ENCODE measurements around the gene CATSPERE. TPM values are rescaled to one million over a fixed set of nuclear protein-coding genes. Genes with fewer than 3 reads are reported as not detected.

CATSPERE gene
- total RNA-seq, 2 donors from 2014 or later: 0.32 to 3.9 TPM

- Histone ChIP-seq H3K4me3 (no peak overlapping the region), H3K27ac (peak overlapping the region in 1 of 2 donors; percentile 94), H3K36me3 (no peaks in the 10 kb centered on the region), H3K4me1 (replicated peaks) (no peaks in the 10 kb centered on the region), H3K27me3 (replicated peaks; ENCODE audit: insufficient read depth) (no peaks in the 10 kb centered on the region), H3K9me3 (no peaks in the 10 kb centered on the region)
- DNase-seq (ENCODE audit: low spot score): no peak
- WGBS: 88% methylated on average over 2 of the region's 2 CpGs
- TF ChIP-seq POLR2A (IDR thresholded peaks at IDR 0.05) (no peak), POLR2AphosphoS5 (IDR thresholded peaks at IDR 0.05) (no peak)
- TF ChIP-seq, protein P1, sequence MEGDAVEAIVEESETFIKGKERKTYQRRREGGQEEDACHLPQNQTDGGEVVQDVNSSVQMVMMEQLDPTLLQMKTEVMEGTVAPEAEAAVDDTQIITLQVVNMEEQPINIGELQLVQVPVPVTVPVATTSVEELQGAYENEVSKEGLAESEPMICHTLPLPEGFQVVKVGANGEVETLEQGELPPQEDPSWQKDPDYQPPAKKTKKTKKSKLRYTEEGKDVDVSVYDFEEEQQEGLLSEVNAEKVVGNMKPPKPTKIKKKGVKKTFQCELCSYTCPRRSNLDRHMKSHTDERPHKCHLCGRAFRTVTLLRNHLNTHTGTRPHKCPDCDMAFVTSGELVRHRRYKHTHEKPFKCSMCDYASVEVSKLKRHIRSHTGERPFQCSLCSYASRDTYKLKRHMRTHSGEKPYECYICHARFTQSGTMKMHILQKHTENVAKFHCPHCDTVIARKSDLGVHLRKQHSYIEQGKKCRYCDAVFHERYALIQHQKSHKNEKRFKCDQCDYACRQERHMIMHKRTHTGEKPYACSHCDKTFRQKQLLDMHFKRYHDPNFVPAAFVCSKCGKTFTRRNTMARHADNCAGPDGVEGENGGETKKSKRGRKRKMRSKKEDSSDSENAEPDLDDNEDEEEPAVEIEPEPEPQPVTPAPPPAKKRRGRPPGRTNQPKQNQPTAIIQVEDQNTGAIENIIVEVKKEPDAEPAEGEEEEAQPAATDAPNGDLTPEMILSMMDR (IDR thresholded peaks at IDR 0.05): no peak
- intact Hi-C loops (cut with DNase I): loop anchor here (10.0 kb wide), 1 partner anchor 143 kb away; no protein-coding TSS in a partner anchor
Measured at GRCh38 chr1:244447552-244447951, 13.5 kb upstream of the CATSPERE start.

DNA sequence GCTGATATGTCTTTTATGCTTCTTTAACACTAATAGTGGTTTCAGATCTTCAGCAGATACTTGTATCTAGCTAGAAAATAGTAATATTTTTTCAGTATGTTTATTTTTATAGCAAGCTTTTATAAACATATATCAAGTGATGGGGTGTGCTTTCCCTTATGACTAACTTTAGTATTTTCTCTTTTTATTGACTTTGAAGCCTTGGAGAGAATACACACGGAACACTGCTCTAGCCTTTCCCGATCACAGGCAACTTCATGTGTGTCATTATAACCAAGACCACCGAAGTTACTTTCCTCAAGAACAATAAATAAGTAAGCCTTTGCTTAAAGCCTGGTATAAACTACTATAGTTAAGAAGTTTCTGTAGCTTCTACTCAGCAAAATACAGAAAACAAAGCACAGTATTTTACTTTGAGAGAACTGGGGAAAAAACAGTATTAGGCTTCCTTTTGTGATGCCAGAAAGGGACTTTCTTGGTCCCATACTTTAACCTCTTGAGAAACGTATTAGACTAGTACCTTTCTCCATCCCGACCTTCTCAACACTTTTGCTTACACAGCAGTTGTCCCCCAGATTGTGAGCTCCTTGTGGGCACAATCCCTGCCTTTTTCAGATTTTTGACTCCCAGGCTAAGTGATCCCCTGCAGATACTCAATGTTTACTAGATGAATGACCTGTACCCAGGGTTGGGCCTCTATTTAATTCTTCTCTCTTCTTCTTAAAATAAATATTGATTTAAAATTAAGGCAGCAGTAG is 12.6 kb upstream of the CATSPERE start:
- TF ChIP-seq POLR2A (IDR thresholded peaks at IDR 0.05): no peak
- TF ChIP-seq POLR2AphosphoS5 (IDR thresholded peaks at IDR 0.05): peak; percentile 11
- TF ChIP-seq, protein P1 (IDR thresholded peaks at IDR 0.05): no peak
- Histone ChIP-seq H3K4me3 (no peak overlapping the region), H3K4me1 (replicated peaks) (no peaks in the 10 kb centered on the region), H3K9me3 (no peaks in the 10 kb centered on the region), H3K36me3 (no peaks in the 10 kb centered on the region), H3K27me3 (replicated peaks; ENCODE audit: insufficient read depth) (no peaks in the 10 kb centered on the region), H3K27ac (peak overlapping the region in 1 of 2 donors; percentile 94)
- intact Hi-C loops (cut with DNase I): loop anchor here (10.0 kb wide), 1 partner anchor 144 kb away; no protein-coding TSS in a partner anchor
- 66% methylated on average over 5 of the region's 5 CpGs for WGBS
- DNase-seq (ENCODE audit: low spot score): no peak

DNA sequence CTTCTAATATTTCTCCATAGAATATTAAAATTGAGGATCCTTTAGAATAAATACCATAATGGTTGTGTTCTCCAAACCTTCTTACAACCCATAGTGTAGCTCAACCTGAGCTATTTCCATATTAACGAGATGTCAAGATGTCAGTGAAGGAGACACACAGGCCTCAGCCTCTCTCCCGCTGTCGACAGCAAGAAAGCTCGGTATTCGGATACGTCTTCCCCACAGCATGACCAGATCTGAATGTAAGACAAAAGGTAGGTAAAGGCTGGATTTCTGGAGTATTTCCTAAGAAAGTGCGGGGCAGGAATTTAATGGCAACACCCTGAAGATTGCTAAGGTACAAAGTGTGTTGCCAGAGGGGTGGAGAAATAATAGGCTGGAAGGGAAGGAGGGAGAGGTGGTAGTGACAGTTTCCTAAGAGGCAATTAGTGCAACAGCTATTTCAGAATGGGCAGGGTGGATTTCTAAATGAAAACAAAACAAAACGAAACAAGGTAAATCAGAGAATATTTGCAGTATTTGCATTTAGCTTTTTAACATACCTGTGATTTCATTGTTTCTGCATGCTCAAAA is 11.1 kb upstream of the CATSPERE start:
- intact Hi-C loops (cut with DNase I): loop anchor here (10.0 kb wide), 3 partner anchors 145 to 605 kb away; no protein-coding TSS in a partner anchor
- no peak for DNase-seq (ENCODE audit: low spot score)
- Histone ChIP-seq H3K4me1 (replicated peaks) (no peaks in the 10 kb centered on the region), H3K36me3 (no peaks in the 10 kb centered on the region), H3K9me3 (no peaks in the 10 kb centered on the region), H3K27me3 (replicated peaks; ENCODE audit: insufficient read depth) (no peaks in the 10 kb centered on the region), H3K27ac (peak overlapping the region; percentile 94 to 97), H3K4me3 (peak overlapping the region; percentile 82 to 88)
- WGBS: 68% methylated on average over 8 of the region's 8 CpGs
- no peak for TF ChIP-seq POLR2AphosphoS5 (IDR thresholded peaks at IDR 0.05)
- no peak for TF ChIP-seq POLR2A (IDR thresholded peaks at IDR 0.05)
- TF ChIP-seq, protein P1 (IDR thresholded peaks at IDR 0.05): no peak

DNA sequence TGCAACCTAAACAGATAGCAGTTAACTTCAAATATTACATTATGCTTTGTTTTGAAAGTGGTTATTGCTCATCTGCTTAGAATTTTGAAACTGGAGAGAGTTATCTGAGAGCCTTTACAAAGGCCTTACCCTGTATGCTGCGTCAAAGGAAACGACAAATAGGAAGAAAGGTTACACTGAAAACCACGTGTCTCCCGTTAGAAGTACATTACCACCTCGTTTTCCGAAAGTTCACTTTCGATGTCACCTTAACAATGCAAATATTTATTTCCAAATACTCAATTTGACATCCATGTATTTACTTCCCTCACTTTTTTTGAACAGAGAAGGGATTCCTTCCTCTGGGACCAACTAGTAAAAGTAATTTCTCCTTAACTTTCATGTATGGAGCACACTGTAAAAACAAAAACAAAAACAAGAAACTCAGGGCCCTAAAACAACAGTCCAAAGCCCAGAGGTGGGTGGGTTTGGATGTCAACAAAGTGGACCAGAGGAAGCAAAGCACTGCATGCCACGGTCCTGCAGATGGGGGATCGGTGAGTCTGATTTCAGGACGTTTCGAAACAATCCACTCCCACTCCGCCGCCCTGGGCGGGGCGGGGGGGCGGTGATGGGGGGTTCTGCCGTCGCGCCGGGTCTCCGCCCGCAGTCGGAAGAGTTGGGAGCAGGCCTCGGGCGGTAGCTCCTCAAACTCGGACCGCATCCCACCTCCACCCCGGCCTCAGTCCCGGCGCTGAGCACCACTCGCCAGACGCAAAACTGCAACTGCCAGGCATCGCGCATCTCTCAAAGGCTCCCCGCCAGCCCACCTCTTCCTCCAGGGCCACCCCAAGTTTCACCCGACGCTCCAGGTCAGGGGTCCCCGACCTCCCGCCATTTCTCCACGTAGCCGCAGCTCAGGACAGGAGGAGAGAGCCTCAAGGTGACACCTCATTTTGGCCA is 10.2 kb upstream of the CATSPERE start:
- Histone ChIP-seq H3K27ac (peak overlapping the region; percentile 94 to 97), H3K36me3 (no peaks in the 10 kb centered on the region), H3K4me3 (peak overlapping the region; percentile 82 to 88), H3K4me1 (replicated peaks) (no peaks in the 10 kb centered on the region), H3K9me3 (no peaks in the 10 kb centered on the region), H3K27me3 (replicated peaks; ENCODE audit: insufficient read depth) (no peaks in the 10 kb centered on the region)
- TF ChIP-seq POLR2A (IDR thresholded peaks at IDR 0.05) (no peak), POLR2AphosphoS5 (IDR thresholded peaks at IDR 0.05) (peak; percentile 35)
- TF ChIP-seq, protein P1 (IDR thresholded peaks at IDR 0.05): no peak
- under 1% methylated on average over 33 of the region's 41 CpGs for WGBS
- intact Hi-C loops (cut with DNase I): loop anchor here (10.0 kb wide), 2 partner anchors 236 to 606 kb away; no protein-coding TSS in a partner anchor
- DNase-seq (ENCODE audit: low spot score): peak; percentile 33

Data from prostate gland (tissue), 2 donors.